OCI-LY7 (cell line): Measurements from ENCODE around the gene KLF18.

Source experiments
- CTCF ChIP-seq: fragments of 200-600 bp; sonication (generic); conservative IDR thresholded peaks from 2 replicates; pipeline ENCODE4 v1.5.1; 2014; ENCODE audit warnings: mild to moderate bottlenecking, antibody characterized with exemption, low read length, moderate library complexity, mixed read lengths
- EZH2phosphoT487 ChIP-seq: fragments of 200-600 bp; sonication (generic); IDR thresholded peaks from 2 replicates; pipeline ENCODE4 v1.6.1; 2018; ENCODE audit warnings: low read depth, borderline replicate concordance, mild to moderate bottlenecking, mixed run types, antibody characterized with exemption, low read length, moderate library complexity, mixed read lengths

DNA sequence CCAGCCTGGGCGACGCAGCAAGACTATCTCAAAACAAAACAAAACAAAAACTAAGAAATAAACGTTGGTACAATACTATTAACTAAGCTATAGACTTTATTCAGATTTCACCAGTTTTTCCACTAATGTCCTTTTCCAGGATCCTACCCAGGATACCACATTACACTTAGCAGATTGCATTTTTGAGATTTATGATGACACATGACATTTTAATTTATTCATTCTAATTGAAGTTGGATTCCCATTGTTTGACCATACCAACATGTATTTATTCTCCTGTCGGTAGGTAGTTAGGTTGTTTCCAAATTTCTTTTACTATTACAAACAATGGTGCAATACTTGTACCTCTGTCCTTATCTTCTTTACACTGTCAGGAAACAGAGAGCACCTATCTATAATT, 29.6 kb downstream of the KLF18 start:
- TF ChIP-seq EZH2phosphoT487, result no peak
- no peak for TF ChIP-seq CTCF
